Measurements from ENCODE around the gene DHCR24.

The DHCR24 gene

DNA sequence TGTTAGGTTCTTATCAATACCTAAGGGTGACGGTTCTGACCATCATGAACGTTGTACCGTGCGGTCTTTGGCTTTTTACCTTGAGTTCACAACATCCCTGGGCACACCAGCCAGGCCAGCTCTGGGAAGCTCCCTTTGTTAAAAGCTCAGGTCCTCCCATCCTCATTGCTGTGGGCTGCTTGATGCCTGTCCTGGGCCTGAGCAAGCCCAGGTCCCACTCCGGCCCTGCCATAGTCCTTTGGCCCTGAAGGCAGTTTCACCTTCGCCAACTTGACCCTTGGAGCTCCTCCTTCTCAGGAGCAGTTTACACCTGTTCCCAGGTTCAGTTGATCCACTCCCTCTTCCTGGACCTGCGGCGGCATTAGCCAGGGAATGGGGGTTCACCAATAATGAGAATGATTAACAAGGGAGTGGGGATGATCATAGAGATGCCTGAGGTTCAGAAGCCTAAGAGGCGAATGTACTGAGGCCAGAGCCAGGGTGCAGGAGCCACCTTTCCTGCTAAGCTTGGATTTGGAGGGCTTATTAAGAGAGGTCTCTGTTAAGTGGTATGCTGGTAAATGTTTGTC lies 40.2 kb downstream of the DHCR24 start:
- DNase-seq (ENCODE audit: low read depth, low spot score), result no peak
- Histone ChIP-seq H3K9me3 (ENCODE audit: low read depth, low read length) (no peaks in the 10 kb centered on the region), H3K36me3 (ENCODE audit: insufficient read depth, low read length) (peaks cover 31% of the 10 kb centered on the region), H3K4me3 (no peak overlapping the region), H3K27ac (no peak overlapping the region), H3K9ac (ENCODE audit: insufficient read length) (no peak overlapping the region)
- TF ChIP-seq FOXP2 (optimal IDR thresholded peaks at IDR 0.05; ENCODE audit: control extremely low read depth, extremely low read length, insufficient read depth), result no peak

GRCh38 chr1:54846301-54846700 lies 40.7 kb downstream of the DHCR24 start:
- Histone ChIP-seq H3K36me3 (ENCODE audit: insufficient read depth, low read length) (peaks cover 26% of the 10 kb centered on the region), H3K9me3 (ENCODE audit: low read depth, low read length) (no peaks in the 10 kb centered on the region), H3K9ac (ENCODE audit: insufficient read length) (no peak overlapping the region), H3K4me3 (no peak overlapping the region), H3K27ac (no peak overlapping the region)
- no peak for DNase-seq (ENCODE audit: low read depth, low spot score)
- no peak for TF ChIP-seq EZH2 (IDR thresholded peaks at IDR 0.05)
- no peak for TF ChIP-seq POLR2AphosphoS5 (IDR thresholded peaks at IDR 0.05; ENCODE audit: borderline replicate concordance, low read depth, low read length)

DNA sequence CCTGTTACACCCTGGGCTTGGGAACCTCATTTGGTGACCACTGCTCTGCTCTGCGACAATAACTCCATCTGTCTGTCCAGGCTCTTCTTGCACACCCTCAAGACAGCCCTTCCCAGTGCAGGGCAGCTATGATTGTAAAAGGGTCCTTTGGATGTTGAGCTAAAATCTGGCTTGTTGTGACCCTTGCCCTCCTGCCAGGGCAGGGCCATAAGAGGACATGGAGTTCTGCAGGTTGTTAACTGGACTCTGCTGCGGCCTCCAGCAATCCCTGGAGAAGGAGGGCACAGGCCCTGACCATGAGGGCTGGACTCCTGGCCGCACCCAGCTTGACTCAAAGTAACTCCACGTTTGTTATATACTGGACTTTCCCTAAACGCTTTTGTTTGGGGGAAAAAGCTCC lies 41.2 kb downstream of the DHCR24 start:
- H3K9me3 ChIP-seq (ENCODE audit: low read depth, low read length), result no peaks in the 10 kb centered on the region
- H3K36me3 ChIP-seq (ENCODE audit: insufficient read depth, low read length), result peaks cover 21% of the 10 kb centered on the region
- H3K27ac ChIP-seq, result no peak overlapping the region
- no peak for DNase-seq (ENCODE audit: low read depth, low spot score)
- no peak overlapping the region for H3K9ac ChIP-seq (ENCODE audit: insufficient read length)
- 0 out of 2 replicates have a peak, but pooled peaks have one; percentile 4 for TF ChIP-seq POLR2AphosphoS5 (IDR thresholded peaks at IDR 0.05; ENCODE audit: borderline replicate concordance, low read depth, low read length)
- no peak for TF ChIP-seq FOXP2 (optimal IDR thresholded peaks at IDR 0.05; ENCODE audit: control extremely low read depth, extremely low read length, insufficient read depth)
- TF ChIP-seq EZH2 (IDR thresholded peaks at IDR 0.05), result no peak
- H3K4me3 ChIP-seq, result no peak overlapping the region

- H3K36me3 ChIP-seq (ENCODE audit: insufficient read depth, low read length), result peaks cover 9% of the 10 kb centered on the region
- TF ChIP-seq EZH2 (IDR thresholded peaks at IDR 0.05) (no peak), FOXP2 (optimal IDR thresholded peaks at IDR 0.05; ENCODE audit: control extremely low read depth, extremely low read length, insufficient read depth) (no peak), POLR2AphosphoS5 (IDR thresholded peaks at IDR 0.05; ENCODE audit: borderline replicate concordance, low read depth, low read length) (no peak)
- H3K4me3 ChIP-seq, result no peak overlapping the region
- DNase-seq (ENCODE audit: low read depth, low spot score), result no peak
- H3K9ac ChIP-seq (ENCODE audit: insufficient read length), result no peak overlapping the region
- H3K27ac ChIP-seq, result no peak overlapping the region
- H3K9me3 ChIP-seq (ENCODE audit: low read depth, low read length), result no peaks in the 10 kb centered on the region
Observed at GRCh38 chr1:54844564-54844963, 42.4 kb downstream of the DHCR24 start.

GRCh38 chr1:54843449-54843848 lies 43.5 kb downstream of the DHCR24 start:
- no peak for DNase-seq (ENCODE audit: low read depth, low spot score)
- no peak overlapping the region for H3K9ac ChIP-seq (ENCODE audit: insufficient read length)
- H3K4me3 ChIP-seq, result no peak overlapping the region
- no peaks in the 10 kb centered on the region for H3K9me3 ChIP-seq (ENCODE audit: low read depth, low read length)
- H3K27ac ChIP-seq, result no peak overlapping the region
- TF ChIP-seq EZH2 (IDR thresholded peaks at IDR 0.05), result no peak
- no peak for TF ChIP-seq POLR2AphosphoS5 (IDR thresholded peaks at IDR 0.05; ENCODE audit: borderline replicate concordance, low read depth, low read length)
- no peak for TF ChIP-seq FOXP2 (optimal IDR thresholded peaks at IDR 0.05; ENCODE audit: control extremely low read depth, extremely low read length, insufficient read depth)
- H3K36me3 ChIP-seq (ENCODE audit: insufficient read depth, low read length), result no peaks in the 10 kb centered on the region; the same call in 1 of the 2 replicates

- H3K9me3 ChIP-seq (ENCODE audit: low read depth, low read length), result no peaks in the 10 kb centered on the region
- H3K9ac ChIP-seq (ENCODE audit: insufficient read length), result no peak overlapping the region
- no peak for DNase-seq (ENCODE audit: low read depth, low spot score)
- TF ChIP-seq EZH2 (IDR thresholded peaks at IDR 0.05) (no peak), POLR2AphosphoS5 (IDR thresholded peaks at IDR 0.05; ENCODE audit: borderline replicate concordance, low read depth, low read length) (no peak), FOXP2 (optimal IDR thresholded peaks at IDR 0.05; ENCODE audit: control extremely low read depth, extremely low read length, insufficient read depth) (no peak)
- no peaks in the 10 kb centered on the region for H3K36me3 ChIP-seq (ENCODE audit: insufficient read depth, low read length)
- no peak overlapping the region for H3K27ac ChIP-seq
- H3K4me3 ChIP-seq, result no peak overlapping the region
Observed at GRCh38 chr1:54842963-54843362, 44.0 kb downstream of the DHCR24 start.

DNA sequence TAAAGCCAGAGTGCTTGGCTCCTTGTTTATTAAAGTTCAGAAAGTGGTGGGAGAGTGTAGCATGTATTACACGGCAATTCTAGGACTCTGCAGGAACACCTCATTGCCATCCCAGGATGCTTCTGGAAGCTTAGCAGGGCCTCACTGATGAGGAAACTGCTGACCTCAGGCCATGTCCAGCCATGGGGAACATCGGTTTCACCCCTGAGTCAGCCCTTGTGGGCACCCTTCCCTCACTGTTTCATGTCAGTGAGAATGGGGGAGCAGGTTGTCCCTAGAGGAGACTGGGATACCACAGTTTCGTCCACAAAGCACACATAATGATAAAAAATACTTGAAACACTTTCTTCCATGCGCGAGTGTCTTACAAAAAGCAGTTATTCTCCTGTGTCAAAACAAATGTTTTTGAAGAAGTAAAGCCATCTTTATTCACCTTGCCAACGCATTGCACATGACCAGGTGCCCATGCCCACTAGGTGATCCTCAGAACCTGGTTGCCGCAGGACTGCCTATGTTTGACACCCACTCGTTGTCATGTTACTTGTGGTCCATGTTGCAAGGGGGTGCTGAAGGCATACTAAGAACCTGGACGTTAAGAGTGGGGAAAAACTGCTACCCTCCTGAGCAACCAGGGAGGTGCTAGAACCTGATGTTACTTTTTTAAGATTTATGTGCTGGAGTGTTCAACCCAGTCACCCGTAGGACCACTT lies 44.6 kb downstream of the DHCR24 start:
- H3K9me3 ChIP-seq (ENCODE audit: low read depth, low read length), result no peaks in the 10 kb centered on the region
- DNase-seq (ENCODE audit: low read depth, low spot score), result no peak
- H3K4me3 ChIP-seq, result no peak overlapping the region
- no peaks in the 10 kb centered on the region for H3K36me3 ChIP-seq (ENCODE audit: insufficient read depth, low read length)
- H3K27ac ChIP-seq, result no peak overlapping the region
- H3K9ac ChIP-seq (ENCODE audit: insufficient read length), result no peak overlapping the region
- TF ChIP-seq EZH2 (IDR thresholded peaks at IDR 0.05), result no peak
- no peak for TF ChIP-seq FOXP2 (optimal IDR thresholded peaks at IDR 0.05; ENCODE audit: control extremely low read depth, extremely low read length, insufficient read depth)
- no peak for TF ChIP-seq POLR2AphosphoS5 (IDR thresholded peaks at IDR 0.05; ENCODE audit: borderline replicate concordance, low read depth, low read length)

GRCh38 chr1:54839824-54840223 lies 47.2 kb downstream of the DHCR24 start:
- no peak overlapping the region for H3K4me3 ChIP-seq
- no peaks in the 10 kb centered on the region for H3K9me3 ChIP-seq (ENCODE audit: low read depth, low read length)
- H3K36me3 ChIP-seq (ENCODE audit: insufficient read depth, low read length), result no peaks in the 10 kb centered on the region
- H3K27ac ChIP-seq, result no peak overlapping the region
- H3K9ac ChIP-seq (ENCODE audit: insufficient read length), result no peak overlapping the region
- DNase-seq (ENCODE audit: low read depth, low spot score), result no peak
- no peak for TF ChIP-seq POLR2AphosphoS5 (IDR thresholded peaks at IDR 0.05; ENCODE audit: borderline replicate concordance, low read depth, low read length)
- no peak for TF ChIP-seq FOXP2 (optimal IDR thresholded peaks at IDR 0.05; ENCODE audit: control extremely low read depth, extremely low read length, insufficient read depth)
- TF ChIP-seq EZH2 (IDR thresholded peaks at IDR 0.05), result no peak

All from SK-N-MC (cell line).